Sigmoid colon (tissue), 4 donors: ENCODE results near the gene FXYD3.

Experiments
- CTCF ChIP-seq, 4 experiments: fragments of 450-650 bp in 3 of 4; fragments of 200-600 bp in 1 of 4; IDR thresholded peaks; one replicate each; pipeline ENCODE4 v1.5.1; 2016 to 2019; ENCODE audit warnings: antibody characterized with exemption in 4 of 4, mild to moderate bottlenecking in 3 of 4, moderate library complexity in 2 of 4
- EP300 ChIP-seq, 4 donors: sonication (generic); formaldehyde crosslinking; IDR thresholded peaks; one replicate each; pipeline ENCODE4 v1.6.1; 2017; ENCODE audit warnings: antibody characterized with exemption in 4 of 4
- POLR2A ChIP-seq, 2 donors: fragments of 450-650 bp; IDR thresholded peaks; one replicate each; pipeline ENCODE4 v1.6.1; 2016; ENCODE audit warnings: antibody characterized with exemption in 2 of 2, mild to moderate bottlenecking in 2 of 2, moderate library complexity in 2 of 2
- POLR2AphosphoS5 ChIP-seq, 4 donors: sonication (generic); formaldehyde crosslinking; IDR thresholded peaks; one replicate each; pipeline ENCODE4 v1.6.1; 2017; ENCODE audit warnings: antibody characterized with exemption in 4 of 4

GRCh38 chr19:35161434-35161743, 45.8 kb downstream of the FXYD3 start:
- TF ChIP-seq CTCF (IDR thresholded peaks at IDR 0.05), result no peak
- TF ChIP-seq EP300 (IDR thresholded peaks at IDR 0.05), result no peak
- TF ChIP-seq POLR2A (IDR thresholded peaks at IDR 0.05), result no peak
- TF ChIP-seq POLR2AphosphoS5 (IDR thresholded peaks at IDR 0.05), result no peak
